AG04449 (cell line): ENCODE measurements around the gene KCNQ5.

ENCODE experiments used
- CTCF ChIA-PET: fragments of 350-600 bp; formaldehyde crosslinking; extraction: SDS; loops from one replicate; lab custom pipeline; 2021; ENCODE audit warnings: antibody characterized with exemption; lab: Yijun Ruan, JAX
- POLR2A ChIA-PET: fragments of 400-600, 350-600 bp; formaldehyde crosslinking; extraction: SDS; loops from one replicate; lab custom pipeline; 2020; ENCODE audit warnings: antibody characterized with exemption, inconsistent platforms; lab: Yijun Ruan, JAX
- DNase-seq: peaks from one replicate; pipeline ENCODE4 v3.0.0-alpha.2; 2010; ENCODE audit warnings: low read depth, low spot score
- H3K4me3 ChIP-seq: 2 replicates; pipeline ENCODE4 v1.5.1; 2011; ENCODE audit warnings: low read depth, mild to moderate bottlenecking, control low read depth, low read length
- TF ChIP-seq, protein P1 (sequence below): IDR thresholded peaks from one replicate; pipeline ENCODE4 v1.5.1; 2011; ENCODE audit warnings: mild to moderate bottlenecking, moderate library complexity, low read length, control low read depth, inconsistent platforms; ENCODE audit not compliant: insufficient read depth; ENCODE audit errors: missing control alignments

The KCNQ5 gene

DNA sequence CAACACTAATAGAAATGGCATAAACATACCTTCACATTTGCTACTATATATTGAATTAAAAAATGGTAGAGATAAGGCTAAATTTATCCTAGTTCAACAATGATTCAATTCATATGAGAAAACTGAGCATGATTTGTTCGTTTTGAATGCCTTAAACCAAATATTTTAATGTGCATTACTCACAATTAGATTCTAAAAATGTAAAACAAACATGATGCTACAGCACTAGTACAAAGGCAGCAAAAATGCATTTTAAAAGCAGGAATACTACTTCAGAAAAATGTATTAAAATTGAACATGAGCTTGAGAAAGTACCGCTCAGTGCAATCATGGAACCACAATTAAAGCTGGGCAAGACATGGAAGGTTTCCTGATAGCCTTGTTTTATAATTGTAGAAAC is 195.3 kb downstream of the KCNQ5 start:
- POLR2A ChIA-PET, result no interaction called here
- CTCF ChIA-PET, result no interaction called here
- H3K4me3 ChIP-seq, result no peak overlapping the region
- TF ChIP-seq, protein P1, sequence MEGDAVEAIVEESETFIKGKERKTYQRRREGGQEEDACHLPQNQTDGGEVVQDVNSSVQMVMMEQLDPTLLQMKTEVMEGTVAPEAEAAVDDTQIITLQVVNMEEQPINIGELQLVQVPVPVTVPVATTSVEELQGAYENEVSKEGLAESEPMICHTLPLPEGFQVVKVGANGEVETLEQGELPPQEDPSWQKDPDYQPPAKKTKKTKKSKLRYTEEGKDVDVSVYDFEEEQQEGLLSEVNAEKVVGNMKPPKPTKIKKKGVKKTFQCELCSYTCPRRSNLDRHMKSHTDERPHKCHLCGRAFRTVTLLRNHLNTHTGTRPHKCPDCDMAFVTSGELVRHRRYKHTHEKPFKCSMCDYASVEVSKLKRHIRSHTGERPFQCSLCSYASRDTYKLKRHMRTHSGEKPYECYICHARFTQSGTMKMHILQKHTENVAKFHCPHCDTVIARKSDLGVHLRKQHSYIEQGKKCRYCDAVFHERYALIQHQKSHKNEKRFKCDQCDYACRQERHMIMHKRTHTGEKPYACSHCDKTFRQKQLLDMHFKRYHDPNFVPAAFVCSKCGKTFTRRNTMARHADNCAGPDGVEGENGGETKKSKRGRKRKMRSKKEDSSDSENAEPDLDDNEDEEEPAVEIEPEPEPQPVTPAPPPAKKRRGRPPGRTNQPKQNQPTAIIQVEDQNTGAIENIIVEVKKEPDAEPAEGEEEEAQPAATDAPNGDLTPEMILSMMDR, result no peak
- DNase-seq, result no peak

DNA sequence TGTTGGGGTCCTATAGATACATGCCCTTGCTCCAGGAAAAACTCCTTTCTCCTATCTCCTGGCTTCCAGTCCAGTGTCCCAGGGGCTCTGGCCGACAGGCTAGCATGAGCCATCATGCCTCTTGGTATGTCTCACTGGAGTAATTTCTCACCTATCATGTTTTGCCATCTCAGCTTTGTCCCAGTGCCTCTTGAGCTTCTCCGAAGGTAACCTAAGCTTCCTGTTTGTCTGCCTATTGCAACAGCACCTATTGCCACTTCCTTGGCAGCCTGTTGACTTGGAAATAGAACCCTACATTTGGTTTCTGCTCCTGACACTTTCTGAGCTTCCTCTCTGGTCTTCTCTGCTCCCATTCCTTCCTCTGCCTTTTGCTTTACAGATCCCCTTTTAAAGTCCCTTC is 197.7 kb downstream of the KCNQ5 start:
- DNase-seq, result no peak
- ChIA-PET POLR2A (interaction anchor here (0.6 kb wide), 1 partner anchor 198 kb away, joined by 3 read pairs; no protein-coding TSS in a partner anchor), CTCF (no interaction called here)
- TF ChIP-seq, protein P1, result no peak
- no peak overlapping the region for H3K4me3 ChIP-seq

DNA sequence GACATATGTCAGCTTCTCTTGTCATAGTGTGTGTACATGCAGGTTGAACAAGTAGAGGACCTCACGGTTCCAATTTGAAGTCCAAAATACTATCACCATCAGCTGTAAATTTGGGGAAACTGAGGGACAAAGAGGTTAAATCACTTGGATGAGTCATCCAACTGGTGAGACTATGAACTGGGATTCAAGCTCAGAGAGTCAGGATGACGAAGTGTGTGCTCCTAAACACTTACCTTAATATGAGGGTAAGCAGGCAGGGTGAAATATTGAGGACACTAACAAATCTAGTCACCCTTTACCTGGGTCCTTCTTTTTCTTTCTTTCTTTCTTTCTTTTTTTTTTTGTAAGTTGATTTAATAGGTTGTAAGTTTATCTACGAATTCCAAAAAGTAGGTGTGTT is 198.3 kb downstream of the KCNQ5 start:
- no peak overlapping the region for H3K4me3 ChIP-seq
- POLR2A ChIA-PET, result interaction anchor here (0.6 kb wide), 1 partner anchor 197 kb away, joined by 3 read pairs; no protein-coding TSS in a partner anchor
- DNase-seq, result no peak
- CTCF ChIA-PET, result interaction anchor here (1.3 kb wide), 1 partner anchor 10 kb away, joined by 3 read pairs; no protein-coding TSS in a partner anchor
- TF ChIP-seq, protein P1, result no peak

DNA sequence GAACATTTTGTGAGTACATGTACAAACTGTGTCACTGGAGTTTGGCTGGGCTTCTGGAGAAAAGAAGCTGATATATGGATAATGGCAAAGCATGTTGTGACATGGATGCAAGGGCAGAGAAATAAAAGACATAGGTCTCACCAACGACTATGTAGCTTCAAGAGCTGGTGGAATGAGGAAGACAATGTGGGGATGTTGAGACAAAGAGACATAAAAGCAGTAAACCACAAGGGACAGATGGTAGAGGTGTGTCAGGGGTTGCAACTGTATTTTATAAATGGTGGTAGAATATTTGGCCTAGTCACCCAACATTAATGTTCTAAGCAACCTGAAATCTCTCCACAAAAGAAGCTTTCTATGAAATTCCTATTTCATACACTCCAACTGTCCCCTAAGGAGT is 199.0 kb downstream of the KCNQ5 start:
- H3K4me3 ChIP-seq, result no peak overlapping the region
- DNase-seq, result no peak
- ChIA-PET CTCF (interaction anchor here (1.3 kb wide), 1 partner anchor 10 kb away, joined by 3 read pairs; no protein-coding TSS in a partner anchor), POLR2A (no interaction called here)
- TF ChIP-seq, protein P1, result no peak

DNA sequence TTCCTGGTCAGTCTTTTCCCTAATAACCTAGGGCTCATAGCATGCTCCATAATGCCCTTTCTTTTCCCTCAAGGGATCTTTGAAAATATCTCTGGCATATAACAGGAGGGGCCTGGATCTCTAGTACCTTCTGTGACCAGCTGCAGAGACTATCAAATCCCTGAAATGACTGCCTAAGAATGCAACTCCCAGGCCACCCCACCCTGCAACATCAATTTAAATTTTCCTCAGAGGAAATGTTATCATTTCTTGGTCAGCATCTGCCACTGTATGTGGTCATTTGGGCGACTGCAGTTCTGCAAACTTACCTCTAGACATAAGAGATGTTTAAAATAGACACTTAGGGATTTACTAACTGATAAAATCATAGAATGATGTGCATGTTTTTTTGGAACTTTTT is 200.2 kb downstream of the KCNQ5 start:
- POLR2A ChIA-PET, result no interaction called here
- TF ChIP-seq, protein P1, result no peak
- H3K4me3 ChIP-seq, result no peak overlapping the region
- DNase-seq, result no peak
- CTCF ChIA-PET, result no interaction called here

DNA sequence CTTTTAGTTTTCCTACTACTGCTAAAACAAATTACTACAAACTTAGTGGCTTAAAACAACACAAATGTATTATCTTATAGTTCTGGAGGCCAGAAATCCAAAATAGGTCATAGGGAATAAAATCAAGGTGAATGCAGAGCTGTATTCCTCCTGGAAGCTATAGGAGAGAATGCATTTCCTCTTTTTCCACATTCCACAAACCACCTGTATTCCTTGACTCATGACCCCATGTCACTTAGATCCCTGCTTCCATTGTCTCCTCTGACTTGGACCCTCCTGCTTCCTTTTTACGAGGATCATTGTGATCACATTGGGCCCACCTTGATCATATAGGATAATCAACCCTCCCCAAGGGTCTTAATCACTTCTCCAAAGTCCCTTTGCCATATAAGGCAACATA is 200.8 kb downstream of the KCNQ5 start:
- no peak overlapping the region for H3K4me3 ChIP-seq
- POLR2A ChIA-PET, result no interaction called here
- CTCF ChIA-PET, result no interaction called here
- TF ChIP-seq, protein P1, result no peak
- no peak for DNase-seq
